ENCODE measurements around the gene WDCP. TPM values are rescaled to one million over a fixed set of nuclear protein-coding genes. Genes with fewer than 3 reads are reported as not detected.

Gene WDCP
- total RNA-seq, 3 donors from 2014 or later: 3.4 to 8.3 (median 7.2) TPM

GRCh38 chr2:24058564-24059271, 11.5 kb upstream of the WDCP start:
- DNase-seq (ENCODE audit: low spot score in 2 of 2): no peak
- Histone ChIP-seq H3K27me3 (no peaks in the 10 kb centered on the region), H3K27ac (no peak overlapping the region), H3K9me3 (no peaks in the 10 kb centered on the region), H3K36me3 (no peaks in the 10 kb centered on the region), H3K4me1 (no peaks in the 10 kb centered on the region), H3K4me3 (no peak overlapping the region)
- intact Hi-C loops (cut with DNase I; ENCODE audit: low total_unique reads): no loop called here
- no peak for TF ChIP-seq CTCF (IDR thresholded peaks at IDR 0.05)
- no peak for TF ChIP-seq POLR2AphosphoS5 (IDR thresholded peaks at IDR 0.05)
- TF ChIP-seq POLR2A (IDR thresholded peaks at IDR 0.05): no peak

- intact Hi-C loops (cut with DNase I; ENCODE audit: low total_unique reads): no loop called here
- no peak for TF ChIP-seq POLR2A (IDR thresholded peaks at IDR 0.05)
- TF ChIP-seq POLR2AphosphoS5 (IDR thresholded peaks at IDR 0.05): no peak
- TF ChIP-seq CTCF (IDR thresholded peaks at IDR 0.05): no peak
- Histone ChIP-seq H3K4me3 (no peak overlapping the region), H3K36me3 (no peaks in the 10 kb centered on the region), H3K27me3 (no peaks in the 10 kb centered on the region), H3K4me1 (no peaks in the 10 kb centered on the region), H3K9me3 (no peaks in the 10 kb centered on the region), H3K27ac (no peak overlapping the region)
- DNase-seq (ENCODE audit: low spot score in 2 of 2): no peak
Measured at GRCh38 chr2:24055750-24056149, 8.6 kb upstream of the WDCP start.

GRCh38 chr2:24054366-24055010, 7.3 kb upstream of the WDCP start:
- no peaks in the 10 kb centered on the region for H3K4me1 ChIP-seq
- H3K27ac ChIP-seq: no peak overlapping the region
- intact Hi-C loops (cut with DNase I; ENCODE audit: low total_unique reads): no loop called here
- H3K36me3 ChIP-seq: no peaks in the 10 kb centered on the region
- H3K9me3 ChIP-seq: no peaks in the 10 kb centered on the region
- no peak overlapping the region for H3K4me3 ChIP-seq
- no peak for DNase-seq (ENCODE audit: low spot score in 2 of 2)
- no peaks in the 10 kb centered on the region for H3K27me3 ChIP-seq
- TF ChIP-seq POLR2AphosphoS5 (IDR thresholded peaks at IDR 0.05) (no peak), CTCF (IDR thresholded peaks at IDR 0.05) (no peak), POLR2A (IDR thresholded peaks at IDR 0.05) (no peak)

- no peaks in the 10 kb centered on the region for H3K4me1 ChIP-seq
- no peak for DNase-seq (ENCODE audit: low spot score in 2 of 2)
- intact Hi-C loops (cut with DNase I; ENCODE audit: low total_unique reads): no loop called here
- no peak overlapping the region for H3K27ac ChIP-seq
- no peaks in the 10 kb centered on the region for H3K36me3 ChIP-seq
- no peaks in the 10 kb centered on the region for H3K9me3 ChIP-seq
- TF ChIP-seq POLR2A (IDR thresholded peaks at IDR 0.05) (no peak), CTCF (IDR thresholded peaks at IDR 0.05) (no peak), POLR2AphosphoS5 (IDR thresholded peaks at IDR 0.05) (no peak)
- no peak overlapping the region for H3K4me3 ChIP-seq
- H3K27me3 ChIP-seq: no peaks in the 10 kb centered on the region
Measured at GRCh38 chr2:24052951-24053350, 5.8 kb upstream of the WDCP start.

- no peaks in the 10 kb centered on the region for H3K36me3 ChIP-seq
- no peak for TF ChIP-seq POLR2AphosphoS5 (IDR thresholded peaks at IDR 0.05)
- no peak for TF ChIP-seq POLR2A (IDR thresholded peaks at IDR 0.05)
- TF ChIP-seq CTCF (IDR thresholded peaks at IDR 0.05): no peak
- no peak overlapping the region for H3K27ac ChIP-seq
- DNase-seq (ENCODE audit: low spot score in 2 of 2): no peak
- intact Hi-C loops (cut with DNase I; ENCODE audit: low total_unique reads): no loop called here
- H3K4me1 ChIP-seq: no peaks in the 10 kb centered on the region
- H3K27me3 ChIP-seq: no peaks in the 10 kb centered on the region
- no peaks in the 10 kb centered on the region for H3K9me3 ChIP-seq
- no peak overlapping the region for H3K4me3 ChIP-seq
Measured at GRCh38 chr2:24051833-24052232, 4.6 kb upstream of the WDCP start.

Data from breast epithelium (tissue), 4 donors.